SH-SY5Y (cell line): Measurements from ENCODE around the gene IGF1R.

ENCODE experiments used
- GATA2 ChIP-seq: IDR thresholded peaks from 2 replicates; pipeline ENCODE4 v1.6.1; 2011; ENCODE audit warnings: mild to moderate bottlenecking, low read depth, low read length
- GATA3 ChIP-seq: IDR thresholded peaks from 2 replicates; pipeline ENCODE4 v1.6.1; 2011; ENCODE audit warnings: low read depth, mild to moderate bottlenecking, low read length, moderate library complexity

GRCh38 chr15:98812716-98813446 is 164.5 kb downstream of the IGF1R start:
- no peak for TF ChIP-seq GATA2
- no peak for TF ChIP-seq GATA3
